ENCODE data around the gene AOPEP. TPM values are rescaled to one million over a fixed set of nuclear protein-coding genes. Genes with fewer than 3 reads are reported as not detected.
A peak's percentile ranks its signal among the peaks of the same experiment; 100 is the strongest.

AOPEP gene
- total and polyA plus RNA-seq, 2 of the 13 experiments (the other 11 are each of a cell fraction or from before 2014, with no cell fraction given), result 22.2 to 41.6 TPM

DNA sequence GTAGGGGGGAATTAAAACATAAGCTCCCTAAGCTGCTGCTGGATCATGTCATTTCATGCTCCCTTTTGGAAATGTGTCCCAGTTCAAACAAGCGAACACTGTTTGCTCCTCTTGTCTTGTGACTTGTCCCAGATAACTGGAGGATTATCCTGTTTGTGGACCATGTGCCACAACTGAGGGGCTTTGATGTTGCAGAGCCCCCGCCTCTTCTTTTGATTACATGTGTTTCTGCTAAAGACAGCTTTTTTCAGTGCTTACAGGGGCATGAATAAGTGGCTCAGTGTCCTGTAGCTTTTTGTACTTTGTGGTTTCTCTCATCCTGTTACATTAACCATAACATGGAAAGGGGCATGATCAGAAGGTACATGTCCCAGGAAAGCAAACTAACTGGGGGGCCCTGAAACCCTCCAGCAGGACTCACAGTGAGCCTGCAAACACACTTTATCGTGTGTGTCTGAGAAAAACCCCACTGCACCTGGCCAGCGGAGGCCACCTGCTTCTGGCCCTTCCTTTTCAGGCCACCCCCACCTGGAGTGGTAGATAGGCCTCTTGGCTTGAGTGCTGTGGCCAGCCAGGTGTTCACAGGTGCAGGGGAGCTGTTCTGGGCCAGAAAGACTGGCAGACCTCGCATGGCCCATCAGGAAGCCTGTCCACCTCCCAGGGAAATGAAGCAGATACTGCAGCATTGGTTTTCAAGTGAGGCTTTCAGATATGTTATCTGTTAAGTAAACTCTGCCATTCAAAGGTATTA is 305.4 kb downstream of the AOPEP start (continued):
- TF ChIP-seq, protein P1, sequence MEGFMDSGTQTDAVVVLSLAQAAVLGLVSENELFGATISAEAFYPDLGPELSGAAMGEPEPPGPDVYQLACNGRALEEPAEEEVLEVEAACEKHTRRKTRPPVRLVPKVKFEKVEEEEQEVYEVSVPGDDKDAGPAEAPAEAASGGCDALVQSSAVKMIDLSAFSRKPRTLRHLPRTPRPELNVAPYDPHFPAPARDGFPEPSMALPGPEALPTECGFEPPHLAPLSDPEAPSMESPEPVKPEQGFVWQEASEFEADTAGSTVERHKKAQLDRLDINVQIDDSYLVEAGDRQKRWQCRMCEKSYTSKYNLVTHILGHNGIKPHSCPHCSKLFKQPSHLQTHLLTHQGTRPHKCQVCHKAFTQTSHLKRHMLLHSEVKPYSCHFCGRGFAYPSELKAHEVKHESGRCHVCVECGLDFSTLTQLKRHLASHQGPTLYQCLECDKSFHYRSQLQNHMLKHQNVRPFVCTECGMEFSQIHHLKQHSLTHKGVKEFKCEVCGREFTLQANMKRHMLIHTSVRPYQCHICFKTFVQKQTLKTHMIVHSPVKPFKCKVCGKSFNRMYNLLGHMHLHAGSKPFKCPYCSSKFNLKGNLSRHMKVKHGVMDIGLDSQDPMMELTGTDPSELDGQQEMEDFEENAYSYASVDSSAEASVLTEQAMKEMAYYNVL (CRISPR knock-in tag; IDR thresholded peaks at IDR 0.05; ENCODE audit: borderline replicate concordance), result no peak; the same call in 1 of the 2 replicates
- no peak for TF ChIP-seq ZFP36L2 (CRISPR knock-in tag; IDR thresholded peaks at IDR 0.05)
- TF ChIP-seq ZNF766 (CRISPR knock-in tag; IDR thresholded peaks at IDR 0.05; ENCODE audit: borderline replicate concordance), result 0 out of 2 replicates have a peak, but pooled peaks have one; percentile 57
- TF ChIP-seq ZNF333 (CRISPR knock-in tag; IDR thresholded peaks at IDR 0.05; ENCODE audit: borderline replicate concordance), result no peak
- TF ChIP-seq BCL3 (CRISPR knock-in tag; IDR thresholded peaks at IDR 0.05), result peak; percentile 27; the same call in 1 of the 2 replicates
- TF ChIP-seq ZSCAN31 (CRISPR knock-in tag; IDR thresholded peaks at IDR 0.05; ENCODE audit: low read depth), result peak; percentile 68; the same call in 1 of the 2 replicates
- no peak for TF ChIP-seq ZKSCAN5 (CRISPR knock-in tag; IDR thresholded peaks at IDR 0.05)
- TF ChIP-seq ZNF563 (CRISPR knock-in tag; IDR thresholded peaks at IDR 0.05), result no peak
- 0 out of 2 replicates have a peak, but pooled peaks have one; percentile 43 for TF ChIP-seq ZNF296 (CRISPR knock-in tag; conservative IDR thresholded peaks at IDR 0.05)
- no peak for TF ChIP-seq ZZZ3 (CRISPR knock-in tag; IDR thresholded peaks at IDR 0.05; ENCODE audit: borderline replicate concordance)
- no peak for TF ChIP-seq NR1H2 (CRISPR knock-in tag; IDR thresholded peaks at IDR 0.05; ENCODE audit: borderline replicate concordance, low read depth)
- 0 out of 2 replicates have a peak, but pooled peaks have one; percentile 53 for TF ChIP-seq PRDM10 (CRISPR knock-in tag; IDR thresholded peaks at IDR 0.05; ENCODE audit: low read depth)
- TF ChIP-seq, protein P2, sequence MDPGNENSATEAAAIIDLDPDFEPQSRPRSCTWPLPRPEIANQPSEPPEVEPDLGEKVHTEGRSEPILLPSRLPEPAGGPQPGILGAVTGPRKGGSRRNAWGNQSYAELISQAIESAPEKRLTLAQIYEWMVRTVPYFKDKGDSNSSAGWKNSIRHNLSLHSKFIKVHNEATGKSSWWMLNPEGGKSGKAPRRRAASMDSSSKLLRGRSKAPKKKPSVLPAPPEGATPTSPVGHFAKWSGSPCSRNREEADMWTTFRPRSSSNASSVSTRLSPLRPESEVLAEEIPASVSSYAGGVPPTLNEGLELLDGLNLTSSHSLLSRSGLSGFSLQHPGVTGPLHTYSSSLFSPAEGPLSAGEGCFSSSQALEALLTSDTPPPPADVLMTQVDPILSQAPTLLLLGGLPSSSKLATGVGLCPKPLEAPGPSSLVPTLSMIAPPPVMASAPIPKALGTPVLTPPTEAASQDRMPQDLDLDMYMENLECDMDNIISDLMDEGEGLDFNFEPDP (CRISPR knock-in tag; conservative IDR thresholded peaks at IDR 0.05), result no peak
- TF ChIP-seq, protein P3, sequence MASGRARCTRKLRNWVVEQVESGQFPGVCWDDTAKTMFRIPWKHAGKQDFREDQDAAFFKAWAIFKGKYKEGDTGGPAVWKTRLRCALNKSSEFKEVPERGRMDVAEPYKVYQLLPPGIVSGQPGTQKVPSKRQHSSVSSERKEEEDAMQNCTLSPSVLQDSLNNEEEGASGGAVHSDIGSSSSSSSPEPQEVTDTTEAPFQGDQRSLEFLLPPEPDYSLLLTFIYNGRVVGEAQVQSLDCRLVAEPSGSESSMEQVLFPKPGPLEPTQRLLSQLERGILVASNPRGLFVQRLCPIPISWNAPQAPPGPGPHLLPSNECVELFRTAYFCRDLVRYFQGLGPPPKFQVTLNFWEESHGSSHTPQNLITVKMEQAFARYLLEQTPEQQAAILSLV (CRISPR knock-in tag; IDR thresholded peaks at IDR 0.05; ENCODE audit: borderline replicate concordance), result no peak
